RWPE1 (cell line): ENCODE data around the gene PHF23.

ENCODE experiments used
- CTCF ChIA-PET: fragments of 350-600 bp; sonication (Branson Sonifier 250); formaldehyde crosslinking; extraction: SDS; loops from one replicate; lab custom pipeline; 2021; lab: Yijun Ruan, JAX
- POLR2A ChIA-PET: fragments of 400-600 bp; formaldehyde crosslinking; extraction: SDS; loops from one replicate; lab custom pipeline; 2020; ENCODE audit warnings: antibody characterized with exemption; ENCODE audit not compliant: low non-redundant PET; lab: Yijun Ruan, JAX
- DNase-seq: peaks from one replicate; pipeline ENCODE4 v3.0.0; 2012; ENCODE audit warnings: low spot score
- H3K27ac ChIP-seq: fragments of 450-650 bp; 2 replicates; pipeline ENCODE4 v1.5.1; 2017
- CTCF ChIP-seq: fragments of 450-650 bp; conservative IDR thresholded peaks from 2 replicates; pipeline ENCODE4 v1.5.1; 2017; ENCODE audit warnings: low read depth, mild to moderate bottlenecking

PHF23 gene

GRCh38 chr17:7191069-7191468 is 48.2 kb downstream of the PHF23 start:
- no peak for DNase-seq
- ChIA-PET POLR2A (no interaction called here), CTCF (interaction anchor here (0.8 kb wide), 1 partner anchor 48 kb away, joined by 3 read pairs; no protein-coding TSS in a partner anchor)
- no peak for TF ChIP-seq CTCF
- H3K27ac ChIP-seq, result no peak overlapping the region

GRCh38 chr17:7190276-7190917 is 48.9 kb downstream of the PHF23 start:
- ChIA-PET CTCF (no interaction called here), POLR2A (no interaction called here)
- no peak for TF ChIP-seq CTCF
- no peak overlapping the region for H3K27ac ChIP-seq
- DNase-seq, result no peak

GRCh38 chr17:7186241-7186640 is 53.0 kb downstream of the PHF23 start:
- DNase-seq, result no peak
- ChIA-PET POLR2A (no interaction called here), CTCF (interaction anchor here (0.6 to 0.9 kb wide), 2 partner anchors 9 kb away, joined by 3 read pairs; no protein-coding TSS in a partner anchor)
- H3K27ac ChIP-seq, result no peak overlapping the region
- TF ChIP-seq CTCF, result no peak
